H9 (cell line): Measurements from ENCODE around the gene L3MBTL4. TPM values are rescaled to one million over a fixed set of nuclear protein-coding genes. Genes with fewer than 3 reads are reported as not detected.

Experiments
- DNase-seq: peaks from one replicate; pipeline ENCODE4 v3.0.0-alpha.2; 2017
- H2AFZ ChIP-seq: one replicate; pipeline ENCODE4 v1.6.1; 2013; ENCODE audit warnings: mild to moderate bottlenecking, low read length, control low read depth, moderate library complexity
- H2AK5ac ChIP-seq: 2 replicates; pipeline ENCODE4 v1.6.1; 2013; ENCODE audit warnings: low read length, control low read depth, mixed read lengths; ENCODE audit not compliant: insufficient read length
- H2BK120ac ChIP-seq: one replicate; pipeline ENCODE4 v1.6.1; 2013; ENCODE audit warnings: low read depth, mild to moderate bottlenecking, low read length, control low read depth, inconsistent platforms; ENCODE audit not compliant: poor library complexity, severe bottlenecking
- H2BK12ac ChIP-seq: 2 replicates; pipeline ENCODE4 v1.6.1; 2013; ENCODE audit warnings: low read length, control low read depth, mixed read lengths, low read depth; ENCODE audit not compliant: insufficient read length
- H2BK15ac ChIP-seq: 2 replicates; pipeline ENCODE4 v1.6.1; 2013; ENCODE audit warnings: low read depth, low read length, control low read depth
- H2BK20ac ChIP-seq: one replicate; pipeline ENCODE4 v1.6.1; 2013; ENCODE audit warnings: low read depth, mild to moderate bottlenecking, low read length, control low read depth, inconsistent platforms; ENCODE audit not compliant: poor library complexity, severe bottlenecking
- H2BK5ac ChIP-seq: 2 replicates; pipeline ENCODE4 v1.6.1; 2013; ENCODE audit warnings: low read length, control low read depth, mixed read lengths; ENCODE audit not compliant: insufficient read length
- H3K14ac ChIP-seq: 2 replicates; pipeline ENCODE4 v1.6.1; 2013; ENCODE audit warnings: low read length, control low read depth; ENCODE audit not compliant: insufficient read depth
- H3K18ac ChIP-seq: 2 replicates; pipeline ENCODE4 v1.6.1; 2013; ENCODE audit warnings: low read depth, mild to moderate bottlenecking, mixed read lengths, low read length, control low read depth; ENCODE audit not compliant: insufficient read length
- H3K23ac ChIP-seq: 2 replicates; pipeline ENCODE4 v1.6.1; 2013; ENCODE audit warnings: low read length, control low read depth, mixed read lengths, low read depth; ENCODE audit not compliant: insufficient read length
- H3K23me2 ChIP-seq: 2 replicates; pipeline ENCODE4 v1.6.1; 2013; ENCODE audit warnings: low read depth, mild to moderate bottlenecking, mixed read lengths, low read length, control low read depth; ENCODE audit not compliant: insufficient read length, poor library complexity, severe bottlenecking
- H3K27ac ChIP-seq: 2 replicates; pipeline ENCODE4 v1.5.1; 2013; ENCODE audit warnings: low read length, control low read depth, mixed read lengths, low read depth; ENCODE audit not compliant: insufficient read length
- H3K27me3 ChIP-seq: 2 replicates; pipeline ENCODE4 v1.6.1; 2013; ENCODE audit warnings: low read length, control low read depth, inconsistent platforms; ENCODE audit not compliant: insufficient read depth
- H3K4ac ChIP-seq: 2 replicates; pipeline ENCODE4 v1.6.1; 2013; ENCODE audit warnings: low read depth, mild to moderate bottlenecking, control low read depth, inconsistent platforms, low read length, moderate library complexity
- H3K4me1 ChIP-seq: 2 replicates; pipeline ENCODE4 v1.6.1; 2013; ENCODE audit warnings: low read length, control low read depth, inconsistent platforms; ENCODE audit not compliant: insufficient read depth
- H3K4me2 ChIP-seq: 2 replicates; pipeline ENCODE4 v1.6.1; 2013; ENCODE audit warnings: low read length, control low read depth, mixed read lengths; ENCODE audit not compliant: insufficient read length, insufficient read depth
- H3K56ac ChIP-seq: 2 replicates; pipeline ENCODE4 v1.6.1; 2013; ENCODE audit warnings: low read depth, mild to moderate bottlenecking, mixed read lengths, low read length, control low read depth; ENCODE audit not compliant: insufficient read length
- H3K79me1 ChIP-seq: 2 replicates; pipeline ENCODE4 v1.6.1; 2013; ENCODE audit warnings: low read depth, mild to moderate bottlenecking, moderate library complexity, low read length, control low read depth, inconsistent platforms; ENCODE audit not compliant: insufficient read depth, poor library complexity, severe bottlenecking
- H3K79me2 ChIP-seq: 2 replicates; pipeline ENCODE4 v1.6.1; 2013; ENCODE audit warnings: low read length, control low read depth, inconsistent platforms; ENCODE audit not compliant: insufficient read depth
- H3K9ac ChIP-seq: 2 replicates; pipeline ENCODE4 v1.6.1; 2013; ENCODE audit warnings: low read length, control low read depth, mixed read lengths; ENCODE audit not compliant: insufficient read length; ENCODE audit errors: extremely low read depth
- H3K9me3 ChIP-seq: one replicate; pipeline ENCODE4 v1.6.1; 2013; ENCODE audit warnings: low read depth, low read length, inconsistent platforms; ENCODE audit not compliant: control insufficient read depth
- H3T11ph ChIP-seq: one replicate; pipeline ENCODE4 v1.6.1; 2013; ENCODE audit warnings: mild to moderate bottlenecking, low read length, control low read depth, inconsistent platforms
- H4K20me1 ChIP-seq: one replicate; pipeline ENCODE4 v1.6.1; 2013; ENCODE audit not compliant: control insufficient read depth, insufficient read length, insufficient read depth
- H4K5ac ChIP-seq: 2 replicates; pipeline ENCODE4 v1.6.1; 2013; ENCODE audit warnings: low read depth, mild to moderate bottlenecking, mixed read lengths, low read length, control low read depth; ENCODE audit not compliant: insufficient read length
- H4K8ac ChIP-seq: replicated peaks from 2 replicates; pipeline ENCODE4 v1.6.1; 2013; ENCODE audit warnings: low read length, control low read depth, mixed read lengths, low read depth; ENCODE audit not compliant: insufficient read length
- H4K91ac ChIP-seq: 2 replicates; pipeline ENCODE4 v1.6.1; 2013; ENCODE audit warnings: low read depth, mild to moderate bottlenecking, moderate library complexity, mixed read lengths, low read length, control low read depth; ENCODE audit not compliant: insufficient read length
- H3K27ac Mint-ChIP-seq, 3 experiments: 2 replicates in 2 of 3; 3 replicates in 1 of 3; pipeline ENCODE4 v1.8.0; 2020 to 2021; ENCODE audit warnings: mixed read lengths in 3 of 3, mild to moderate bottlenecking in 1 of 3, moderate library complexity in 1 of 3
- H3K27me3 Mint-ChIP-seq: 2 replicates; pipeline ENCODE4 v1.8.0; 2021; ENCODE audit warnings: low read depth, mild to moderate bottlenecking, moderate library complexity, mixed read lengths
- H3K36me3 Mint-ChIP-seq, 3 experiments: 2 replicates in 2 of 3; 3 replicates in 1 of 3; pipeline ENCODE4 v1.8.0; 2020 to 2021; ENCODE audit warnings: low read depth in 3 of 3, mixed read lengths in 3 of 3; ENCODE audit not compliant: insufficient read depth in 1 of 3
- H3K4me1 Mint-ChIP-seq, 2 experiments: 2 replicates each; pipeline ENCODE4 v1.8.0; 2020; ENCODE audit warnings: mixed read lengths in 2 of 2
- H3K4me3 Mint-ChIP-seq, 2 experiments: 2 replicates in 1 of 2; 3 replicates in 1 of 2; pipeline ENCODE4 v1.8.0; 2020 to 2021; ENCODE audit warnings: mild to moderate bottlenecking in 2 of 2, mixed read lengths in 2 of 2, moderate library complexity in 1 of 2
- H3K9me3 Mint-ChIP-seq, 2 experiments: 2 replicates in 1 of 2; 3 replicates in 1 of 2; pipeline ENCODE4 v1.8.0; 2020; ENCODE audit warnings: mild to moderate bottlenecking in 2 of 2, mixed read lengths in 2 of 2, moderate library complexity in 1 of 2
- WGBS: extraction: QIAGEN DNeasy Blood & Tissue Kit; methylation state at CpG from one replicate; pipeline ENCODE4 v1.1.7; 2013; ENCODE audit warnings: missing lambda C conversion rate, low lambda C conversion rate, mixed read lengths; ENCODE audit not compliant: insufficient read length; ENCODE audit errors: extremely low coverage; 5-methylcytosine and 5-hydroxymethylcytosine counted together
- total RNA-seq: library from RNA; stranded (reverse); gene quantifications from 2 replicates; pipeline ENCODE4 v1.2.1, GENCODE V29; 2021
- TF ChIP-seq, protein P1 (sequence below): fragments of 200-600 bp; sonication (generic); conservative IDR thresholded peaks from 3 replicates; pipeline ENCODE4 v1.8.0; 2021; ENCODE audit warnings: antibody characterized with exemption, mild to moderate bottlenecking

The L3MBTL4 gene
- total RNA-seq, 1 experiment from 2014 or later: 1.9 TPM

GRCh38 chr18:6010284-6010683, 404.4 kb downstream of the L3MBTL4 start:
- no peak overlapping the region for H2AFZ ChIP-seq
- no peak overlapping the region for H2AK5ac ChIP-seq
- H4K8ac ChIP-seq: no peak overlapping the region
- WGBS: 100% methylated on average over 2 of the region's 5 CpGs
- peaks cover 4% of the 10 kb centered on the region in 2 experiments; a peak in 3 of 4 replicates for H3K4me1 Mint-ChIP-seq
- no peak overlapping the region for H4K91ac ChIP-seq
- peaks cover 0 to 8% (median 0%) of the 10 kb centered on the region in 3 experiments; a peak in 4 of 7 replicates for H3K36me3 Mint-ChIP-seq
- H3K79me1 ChIP-seq: no peaks in the 10 kb centered on the region
- no peak overlapping the region for H2BK15ac ChIP-seq
- H3K14ac ChIP-seq: no peak overlapping the region
- H4K5ac ChIP-seq: no peak overlapping the region
- no peak overlapping the region for H3K27ac ChIP-seq
- H3K23me2 ChIP-seq: no peaks in the 10 kb centered on the region
- H2BK5ac ChIP-seq: no peak overlapping the region
- TF ChIP-seq, protein P1, sequence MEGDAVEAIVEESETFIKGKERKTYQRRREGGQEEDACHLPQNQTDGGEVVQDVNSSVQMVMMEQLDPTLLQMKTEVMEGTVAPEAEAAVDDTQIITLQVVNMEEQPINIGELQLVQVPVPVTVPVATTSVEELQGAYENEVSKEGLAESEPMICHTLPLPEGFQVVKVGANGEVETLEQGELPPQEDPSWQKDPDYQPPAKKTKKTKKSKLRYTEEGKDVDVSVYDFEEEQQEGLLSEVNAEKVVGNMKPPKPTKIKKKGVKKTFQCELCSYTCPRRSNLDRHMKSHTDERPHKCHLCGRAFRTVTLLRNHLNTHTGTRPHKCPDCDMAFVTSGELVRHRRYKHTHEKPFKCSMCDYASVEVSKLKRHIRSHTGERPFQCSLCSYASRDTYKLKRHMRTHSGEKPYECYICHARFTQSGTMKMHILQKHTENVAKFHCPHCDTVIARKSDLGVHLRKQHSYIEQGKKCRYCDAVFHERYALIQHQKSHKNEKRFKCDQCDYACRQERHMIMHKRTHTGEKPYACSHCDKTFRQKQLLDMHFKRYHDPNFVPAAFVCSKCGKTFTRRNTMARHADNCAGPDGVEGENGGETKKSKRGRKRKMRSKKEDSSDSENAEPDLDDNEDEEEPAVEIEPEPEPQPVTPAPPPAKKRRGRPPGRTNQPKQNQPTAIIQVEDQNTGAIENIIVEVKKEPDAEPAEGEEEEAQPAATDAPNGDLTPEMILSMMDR: no peak
- no peak overlapping the region for H2BK120ac ChIP-seq
- H3K27me3 ChIP-seq: no peaks in the 10 kb centered on the region
- no peak overlapping the region for H3K18ac ChIP-seq
- no peaks in the 10 kb centered on the region for H3K27me3 Mint-ChIP-seq
- no peak overlapping the region for H3K23ac ChIP-seq
- H3K79me2 ChIP-seq: no peaks in the 10 kb centered on the region
- H3K9me3 Mint-ChIP-seq: peaks cover 3% of the 10 kb centered on the region in 2 experiments; a peak in 1 of 5 replicates
- no peaks in the 10 kb centered on the region for H4K20me1 ChIP-seq
- DNase-seq: no peak
- H3K56ac ChIP-seq: no peak overlapping the region
- no peak overlapping the region for H3K4me3 Mint-ChIP-seq
- H2BK20ac ChIP-seq: no peak overlapping the region
- H3K9ac ChIP-seq: no peak overlapping the region
- no peaks in the 10 kb centered on the region; the same call in 1 of the 2 replicates for H3K4me1 ChIP-seq
- no peak overlapping the region for H3K4me2 ChIP-seq
- no peak overlapping the region for H3K27ac Mint-ChIP-seq
- no peak overlapping the region for H3T11ph ChIP-seq
- no peak overlapping the region for H3K4ac ChIP-seq
- H3K9me3 ChIP-seq: no peaks in the 10 kb centered on the region
- H2BK12ac ChIP-seq: no peak overlapping the region
